ENCODE results near the gene NKIRAS2. TPM values are rescaled to one million over a fixed set of nuclear protein-coding genes. Genes with fewer than 3 reads are reported as not detected.
A peak's percentile ranks its signal among the peaks of the same experiment; 100 is the strongest.

NKIRAS2 gene
- total RNA-seq, 4 donors from 2014 or later = 34.0 to 48.6 (median 35.7) TPM

DNA sequence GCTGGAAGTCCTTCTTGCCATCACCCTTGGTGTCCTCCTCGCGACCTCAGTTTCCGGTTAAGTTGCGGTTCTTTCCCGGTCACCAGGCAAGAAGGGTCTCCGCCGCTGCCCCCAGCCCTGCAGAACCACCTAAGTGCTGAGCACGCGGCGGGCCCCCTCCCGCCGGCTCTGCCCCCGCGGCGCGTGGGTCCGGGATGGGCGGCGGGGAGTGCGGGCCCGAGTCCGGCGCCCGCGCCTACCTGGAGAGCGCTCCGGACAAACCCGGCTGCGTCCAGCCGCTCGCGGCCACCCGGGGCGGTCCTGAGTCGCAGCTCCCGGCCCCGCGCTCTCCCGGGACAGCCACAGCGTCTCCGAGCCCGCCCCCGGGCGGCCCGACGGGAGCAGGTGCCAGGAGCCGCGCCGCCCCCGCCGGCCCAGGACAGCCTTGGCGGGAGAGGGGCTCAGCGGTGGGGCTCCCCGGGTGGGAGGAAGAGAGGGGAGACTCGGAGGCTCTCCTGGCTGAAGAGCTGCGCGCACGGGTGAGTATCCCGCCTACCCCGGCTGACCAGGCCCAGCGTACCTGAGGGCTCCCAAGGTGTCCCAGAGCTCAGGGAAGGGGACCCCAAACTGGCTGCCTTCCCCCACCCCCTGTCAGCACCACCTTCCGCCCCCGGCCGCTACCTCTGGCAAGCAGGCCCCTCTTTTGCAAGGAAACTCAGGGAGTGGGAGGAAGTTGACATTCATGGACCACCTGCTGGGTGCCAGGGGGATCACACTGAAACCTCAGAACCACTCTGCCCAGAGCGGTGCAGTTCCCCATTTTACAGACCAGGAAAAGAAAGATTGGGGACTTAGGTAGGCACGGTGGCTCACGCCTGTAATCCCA is 52.7 kb downstream of the NKIRAS2 start:
- Histone ChIP-seq H3K27ac (no peak overlapping the region), H3K4me3 (peak overlapping the region in 3 of 4 donors; percentile 6 to 63 (median 39)), H3K9me3 (no peaks in the 10 kb centered on the region), H3K36me3 (no peaks in the 10 kb centered on the region), H3K4me1 (peaks cover 0 to 18% (median 10%) of the 10 kb centered on the region in 3 donors), H3K27me3 (peaks cover 3 to 58% (median 10%) of the 10 kb centered on the region in 4 donors)
- TF ChIP-seq, protein P1, sequence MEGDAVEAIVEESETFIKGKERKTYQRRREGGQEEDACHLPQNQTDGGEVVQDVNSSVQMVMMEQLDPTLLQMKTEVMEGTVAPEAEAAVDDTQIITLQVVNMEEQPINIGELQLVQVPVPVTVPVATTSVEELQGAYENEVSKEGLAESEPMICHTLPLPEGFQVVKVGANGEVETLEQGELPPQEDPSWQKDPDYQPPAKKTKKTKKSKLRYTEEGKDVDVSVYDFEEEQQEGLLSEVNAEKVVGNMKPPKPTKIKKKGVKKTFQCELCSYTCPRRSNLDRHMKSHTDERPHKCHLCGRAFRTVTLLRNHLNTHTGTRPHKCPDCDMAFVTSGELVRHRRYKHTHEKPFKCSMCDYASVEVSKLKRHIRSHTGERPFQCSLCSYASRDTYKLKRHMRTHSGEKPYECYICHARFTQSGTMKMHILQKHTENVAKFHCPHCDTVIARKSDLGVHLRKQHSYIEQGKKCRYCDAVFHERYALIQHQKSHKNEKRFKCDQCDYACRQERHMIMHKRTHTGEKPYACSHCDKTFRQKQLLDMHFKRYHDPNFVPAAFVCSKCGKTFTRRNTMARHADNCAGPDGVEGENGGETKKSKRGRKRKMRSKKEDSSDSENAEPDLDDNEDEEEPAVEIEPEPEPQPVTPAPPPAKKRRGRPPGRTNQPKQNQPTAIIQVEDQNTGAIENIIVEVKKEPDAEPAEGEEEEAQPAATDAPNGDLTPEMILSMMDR (IDR thresholded peaks at IDR 0.05) = no peak
- no peak for TF ChIP-seq POLR2A (IDR thresholded peaks at IDR 0.05)
- 81% methylated on average over 4 of the region's 67 CpGs; no CpG with 5 or more reads in 1 of the 2 donors for WGBS, 2 donors
- DNase-seq = no peak
- intact Hi-C loops (cut with DNase I) = no loop called here

Other genes starting within 250 kb of the NKIRAS2 start
- 1,000 to 10,000 TPM in 2 of 4 donors, 100 to 1,000 TPM in 2; 709 to 2,355 (median 1,148) TPM for gene JUP, start 233.4 kb upstream of the NKIRAS2 start, total RNA-seq
- 1 to 10 TPM; 2.4 to 7.1 (median 3.7) TPM for gene P3H4, start 208.1 kb upstream of the NKIRAS2 start, total RNA-seq
- 10 to 100 TPM in 2 of 4 donors, 1 to 10 TPM in 1, under 1 TPM in 1; 0.19 to 21.4 (median 8.4) TPM for gene FKBP10, start 207.1 kb upstream of the NKIRAS2 start, total RNA-seq
- gene NT5C3B, start 183.9 kb upstream of the NKIRAS2 start, total RNA-seq = 10 to 100 TPM; 23.8 to 45.4 (median 30.5) TPM
- under 1 TPM in 1 of 4 donors, not detected in 3; 0.57 TPM for gene KLHL10, start 182.3 kb upstream of the NKIRAS2 start, total RNA-seq
- 10 to 100 TPM; 11.8 to 20.4 (median 13.1) TPM for gene KLHL11, start 154.7 kb upstream of the NKIRAS2 start, total RNA-seq
- gene ACLY, start 101.1 kb upstream of the NKIRAS2 start, total RNA-seq = 100 to 1,000 TPM in 1 of 4 donors, 10 to 100 TPM in 3; 51.5 to 121 (median 62.7) TPM
- gene ODAD4, start 89.5 kb upstream of the NKIRAS2 start, total RNA-seq = under 1 TPM in 1 of 4 donors, not detected in 3; 0.38 TPM
- gene CNP, start 53.3 kb upstream of the NKIRAS2 start, total RNA-seq = 10 to 100 TPM; 45.3 to 66.0 (median 53.0) TPM
- 10 to 100 TPM; 42.6 to 82.0 (median 67.2) TPM for gene DNAJC7, start 2.7 kb upstream of the NKIRAS2 start, total RNA-seq
- gene C17orf113, start 30.5 kb downstream of the NKIRAS2 start, total RNA-seq = under 1 TPM in 3 of 4 donors, not detected in 1; 0.35 to 0.57 (median 0.48) TPM
- under 1 TPM in 2 of 4 donors, not detected in 2; 0.18 to 0.38 TPM for gene ZNF385C, start 78.4 kb downstream of the NKIRAS2 start, total RNA-seq
- 10 to 100 TPM in 1 of 4 donors, 1 to 10 TPM in 3; 3.9 to 10.4 (median 8.9) TPM for gene DHX58, start 92.6 kb downstream of the NKIRAS2 start, total RNA-seq
- 10 to 100 TPM in 3 of 4 donors, 1 to 10 TPM in 1; 9.3 to 34.1 (median 27.0) TPM for gene KAT2A, start 101.3 kb downstream of the NKIRAS2 start, total RNA-seq
- not detected for gene HSPB9, start 102.7 kb downstream of the NKIRAS2 start, total RNA-seq
- 100 to 1,000 TPM in 1 of 4 donors, 10 to 100 TPM in 3; 68.5 to 107 (median 78.6) TPM for gene RAB5C, start 134.9 kb downstream of the NKIRAS2 start, total RNA-seq
- gene KCNH4, start 161.1 kb downstream of the NKIRAS2 start, total RNA-seq = under 1 TPM in 2 of 4 donors, not detected in 2; under 0.01 to 0.09 TPM
- gene HCRT, start 165.4 kb downstream of the NKIRAS2 start, total RNA-seq = not detected
- gene GHDC, start 174.4 kb downstream of the NKIRAS2 start, total RNA-seq = 10 to 100 TPM in 2 of 4 donors, 1 to 10 TPM in 2; 5.5 to 22.0 (median 13.1) TPM

Measured in esophagus squamous epithelium (tissue), 5 donors.